Kidney epithelial cell (primary cell): Measurements from ENCODE around the gene KCNIP1. TPM values are rescaled to one million over a fixed set of nuclear protein-coding genes. Genes with fewer than 3 reads are reported as not detected.

Source experiments
- DNase-seq: peaks from one replicate; pipeline ENCODE4 v3.0.0-alpha.2; 2010; ENCODE audit warnings: low read depth
- H3K27me3 ChIP-seq: 2 replicates; pipeline ENCODE4 v1.6.0; 2011; ENCODE audit warnings: low read length; ENCODE audit not compliant: control insufficient read depth, insufficient read depth
- H3K36me3 ChIP-seq: 2 replicates; pipeline ENCODE4 v1.5.1; 2011; ENCODE audit warnings: low read length; ENCODE audit not compliant: control insufficient read depth, insufficient read depth
- H3K4me3 ChIP-seq: 2 replicates; pipeline ENCODE4 v1.5.1; 2011; ENCODE audit warnings: low read depth, mild to moderate bottlenecking, control low read depth, low read length
- CTCF ChIP-seq: IDR thresholded peaks from 2 replicates; pipeline ENCODE4 v1.5.1; 2011; ENCODE audit warnings: mild to moderate bottlenecking, moderate library complexity, low read length, control low read depth, inconsistent platforms; ENCODE audit not compliant: insufficient read depth, poor library complexity, severe bottlenecking
- total RNA-seq: library from RNA; depleted of rRNA; stranded (reverse); fragments of >200 nt; gene quantifications from 2 replicates; pipeline ENCODE4 v1.2.3, GENCODE V29; 2015

KCNIP1 gene
- total RNA-seq, 1 donor from 2014 or later: 3.4 TPM

GRCh38 chr5:170634256-170634990, 130.6 kb downstream of the KCNIP1 start:
- no peak for TF ChIP-seq CTCF
- H3K4me3 ChIP-seq: no peak overlapping the region
- H3K27me3 ChIP-seq: no peaks in the 10 kb centered on the region
- DNase-seq: no peak
- no peaks in the 10 kb centered on the region for H3K36me3 ChIP-seq

GRCh38 chr5:170635706-170636105, 131.9 kb downstream of the KCNIP1 start:
- Histone ChIP-seq H3K36me3 (no peaks in the 10 kb centered on the region), H3K27me3 (no peaks in the 10 kb centered on the region), H3K4me3 (no peak overlapping the region)
- TF ChIP-seq CTCF: no peak
- DNase-seq: no peak

- TF ChIP-seq CTCF: no peak
- Histone ChIP-seq H3K27me3 (no peaks in the 10 kb centered on the region), H3K36me3 (no peaks in the 10 kb centered on the region), H3K4me3 (no peak overlapping the region)
- no peak for DNase-seq
Observed at GRCh38 chr5:170636206-170636605, 132.4 kb downstream of the KCNIP1 start.

GRCh38 chr5:170636801-170637477, 133.1 kb downstream of the KCNIP1 start:
- Histone ChIP-seq H3K4me3 (no peak overlapping the region), H3K27me3 (no peaks in the 10 kb centered on the region), H3K36me3 (no peaks in the 10 kb centered on the region)
- no peak for DNase-seq
- TF ChIP-seq CTCF: no peak

- DNase-seq: no peak
- Histone ChIP-seq H3K36me3 (no peaks in the 10 kb centered on the region), H3K27me3 (peaks cover 2% of the 10 kb centered on the region), H3K4me3 (no peak overlapping the region)
- TF ChIP-seq CTCF: no peak
Observed at GRCh38 chr5:170638051-170638450, 134.2 kb downstream of the KCNIP1 start.
